ENCODE data around the gene NFATC2.

GRCh38 chr20:51383891-51384510 lies 158.5 kb downstream of the NFATC2 start:
- TF ChIP-seq CTCF (IDR thresholded peaks at IDR 0.05; ENCODE audit: low read depth, low read length, poor library complexity, severe bottlenecking) (no peak), EZH2phosphoT487 (IDR thresholded peaks at IDR 0.05; ENCODE audit: borderline replicate concordance, low read length) (no peak)

Data from DOHH2 (cell line).